Right lobe of liver (tissue), 4 donors: ENCODE data around the gene SNAI1.

Source experiments
- CTCF ChIP-seq, 4 donors: fragments of 200-600 bp in 3 of 4; fragments of 450-650 bp in 1 of 4; IDR thresholded peaks; one replicate each; pipeline versions ENCODE4 v1.5.1 to v1.8.0; 2016 to 2022; ENCODE audit warnings: antibody characterized with exemption in 4 of 4, mild to moderate bottlenecking in 2 of 4
- POLR2A ChIP-seq: fragments of 450-650 bp; IDR thresholded peaks from one replicate; pipeline ENCODE4 v1.6.1; 2017; ENCODE audit warnings: antibody characterized with exemption, mild to moderate bottlenecking
- donor health status: DM: no; HTN: no; CAD: no.
- donor health status: DM: no; HTN: no; CAD: no.
- donor health status: DM: no; HTN: yes; CAD: no.

DNA sequence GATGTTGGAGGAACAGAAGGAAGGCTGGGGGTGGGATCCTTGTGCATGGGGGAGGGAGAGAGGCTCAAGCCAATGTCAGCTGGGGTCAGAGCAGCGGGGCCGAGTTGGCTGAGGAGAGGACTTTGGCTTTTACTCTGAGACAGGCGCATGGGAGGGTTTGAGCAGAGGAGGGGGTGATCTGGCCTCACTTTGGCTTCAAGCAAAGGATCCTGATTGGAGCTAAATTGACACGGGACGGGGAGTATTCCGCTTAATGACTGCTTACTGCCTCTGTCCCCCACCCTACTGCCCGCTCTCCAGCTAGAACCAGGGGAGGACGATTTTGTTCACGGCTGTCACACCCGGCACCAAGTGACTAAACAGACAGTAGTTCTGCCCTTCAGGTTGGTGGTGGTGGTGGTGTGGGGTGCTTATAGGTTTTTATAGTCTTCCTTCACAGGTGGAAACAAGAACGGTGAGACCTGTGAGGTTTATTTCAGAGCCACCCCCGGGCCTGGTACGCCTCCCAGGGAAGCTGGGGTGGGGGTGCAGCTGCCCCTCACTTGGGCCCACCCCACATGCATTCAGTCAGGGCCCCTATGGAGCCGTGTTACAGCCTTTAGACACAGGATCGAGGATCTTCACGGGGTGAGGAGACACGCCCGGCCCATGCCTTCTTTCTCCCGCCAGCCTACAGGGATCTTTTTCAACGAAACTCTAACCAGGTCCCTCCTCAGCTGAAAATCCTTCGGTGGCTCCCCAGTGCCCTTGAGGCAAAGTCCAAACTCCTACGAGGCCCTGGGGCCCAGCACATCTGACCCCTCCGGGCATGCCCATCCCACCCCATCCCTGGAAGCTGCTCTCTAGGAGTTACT lies 1.3 kb upstream of the SNAI1 start:
- TF ChIP-seq CTCF (IDR thresholded peaks at IDR 0.05) (no peak), POLR2A (no peak)
